BE2C (cell line): ENCODE results near the gene DCDC1.

Source experiments
- DNase-seq: peaks from one replicate; pipeline ENCODE4 v3.0.0-alpha.2; 2020
- H3K27me3 ChIP-seq: fragments of 250-450 bp; sonication (Bioruptor Pico); 2 replicates; pipeline ENCODE4 v1.5.1; 2020; ENCODE audit warnings: mild to moderate bottlenecking
- H3K36me3 ChIP-seq: fragments of 250-450 bp; sonication (Bioruptor Pico); 2 replicates; pipeline ENCODE4 v1.5.1; 2020; ENCODE audit warnings: mild to moderate bottlenecking
- H3K4me1 ChIP-seq: fragments of 250-450 bp; sonication (Bioruptor Pico); 2 replicates; pipeline ENCODE4 v1.5.1; 2020
- H3K4me3 ChIP-seq: 2 replicates; pipeline ENCODE4 v1.5.1; 2011; ENCODE audit warnings: low read depth, low read length
- H3K9me3 ChIP-seq: fragments of 250-450 bp; sonication (Bioruptor Pico); 2 replicates; pipeline ENCODE4 v1.5.1; 2020
- TF ChIP-seq, protein P1 (sequence below): IDR thresholded peaks from 2 replicates; pipeline ENCODE4 v1.5.1; 2012; ENCODE audit warnings: mild to moderate bottlenecking, low read depth, low read length

DCDC1 gene

DNA sequence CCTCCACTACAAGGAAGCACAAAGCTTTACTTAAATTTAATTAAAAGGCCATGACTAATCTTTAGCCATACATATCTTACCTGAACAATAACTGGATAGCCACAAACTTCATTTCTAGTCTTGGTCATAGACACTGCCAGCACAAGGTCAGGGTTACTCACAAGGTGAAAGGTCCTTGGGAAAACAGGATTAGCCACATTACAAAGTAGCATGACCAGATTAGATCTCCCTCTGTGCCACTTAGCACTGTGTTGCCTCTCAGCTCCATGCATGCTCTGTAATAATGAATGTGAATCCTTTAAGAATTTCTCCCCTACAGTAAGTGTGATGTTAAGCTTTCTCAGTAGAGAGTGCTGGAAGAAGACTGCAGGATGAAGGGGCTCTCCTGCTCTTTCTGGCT, 458.3 kb downstream of the DCDC1 start:
- H3K9me3 ChIP-seq = no peaks in the 10 kb centered on the region
- DNase-seq = no peak
- H3K27me3 ChIP-seq = no peaks in the 10 kb centered on the region
- H3K36me3 ChIP-seq = no peaks in the 10 kb centered on the region
- H3K4me1 ChIP-seq = no peaks in the 10 kb centered on the region
- TF ChIP-seq, protein P1, sequence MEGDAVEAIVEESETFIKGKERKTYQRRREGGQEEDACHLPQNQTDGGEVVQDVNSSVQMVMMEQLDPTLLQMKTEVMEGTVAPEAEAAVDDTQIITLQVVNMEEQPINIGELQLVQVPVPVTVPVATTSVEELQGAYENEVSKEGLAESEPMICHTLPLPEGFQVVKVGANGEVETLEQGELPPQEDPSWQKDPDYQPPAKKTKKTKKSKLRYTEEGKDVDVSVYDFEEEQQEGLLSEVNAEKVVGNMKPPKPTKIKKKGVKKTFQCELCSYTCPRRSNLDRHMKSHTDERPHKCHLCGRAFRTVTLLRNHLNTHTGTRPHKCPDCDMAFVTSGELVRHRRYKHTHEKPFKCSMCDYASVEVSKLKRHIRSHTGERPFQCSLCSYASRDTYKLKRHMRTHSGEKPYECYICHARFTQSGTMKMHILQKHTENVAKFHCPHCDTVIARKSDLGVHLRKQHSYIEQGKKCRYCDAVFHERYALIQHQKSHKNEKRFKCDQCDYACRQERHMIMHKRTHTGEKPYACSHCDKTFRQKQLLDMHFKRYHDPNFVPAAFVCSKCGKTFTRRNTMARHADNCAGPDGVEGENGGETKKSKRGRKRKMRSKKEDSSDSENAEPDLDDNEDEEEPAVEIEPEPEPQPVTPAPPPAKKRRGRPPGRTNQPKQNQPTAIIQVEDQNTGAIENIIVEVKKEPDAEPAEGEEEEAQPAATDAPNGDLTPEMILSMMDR = no peak
- no peak overlapping the region for H3K4me3 ChIP-seq

GRCh38 chr11:30908857-30909256, 460.7 kb downstream of the DCDC1 start:
- H3K27me3 ChIP-seq = no peaks in the 10 kb centered on the region
- no peaks in the 10 kb centered on the region for H3K4me1 ChIP-seq
- H3K36me3 ChIP-seq = no peaks in the 10 kb centered on the region
- TF ChIP-seq, protein P1 = no peak
- H3K9me3 ChIP-seq = no peaks in the 10 kb centered on the region
- no peak overlapping the region for H3K4me3 ChIP-seq
- DNase-seq = no peak

DNA sequence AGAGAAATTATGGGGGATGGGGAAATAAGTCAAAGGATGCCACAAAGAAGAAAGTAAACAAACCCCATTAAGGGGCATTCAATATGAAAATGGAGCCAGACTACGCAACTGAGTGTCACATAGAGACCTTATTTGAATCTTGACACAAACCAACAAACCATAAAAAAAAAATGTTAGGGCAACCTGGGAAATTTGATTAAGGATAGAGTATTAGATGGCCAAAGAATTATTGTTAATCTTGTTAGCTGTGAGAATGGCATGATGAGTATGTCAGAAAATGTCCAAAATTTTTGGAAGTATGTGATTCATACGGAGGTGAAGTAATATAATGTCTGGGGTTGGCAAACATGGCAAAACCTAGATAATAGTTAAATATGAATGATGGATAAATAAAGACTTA, 461.3 kb downstream of the DCDC1 start:
- DNase-seq = no peak
- Histone ChIP-seq H3K36me3 (no peaks in the 10 kb centered on the region), H3K27me3 (no peaks in the 10 kb centered on the region), H3K9me3 (no peaks in the 10 kb centered on the region), H3K4me3 (no peak overlapping the region), H3K4me1 (no peaks in the 10 kb centered on the region)
- TF ChIP-seq, protein P1 = no peak

DNA sequence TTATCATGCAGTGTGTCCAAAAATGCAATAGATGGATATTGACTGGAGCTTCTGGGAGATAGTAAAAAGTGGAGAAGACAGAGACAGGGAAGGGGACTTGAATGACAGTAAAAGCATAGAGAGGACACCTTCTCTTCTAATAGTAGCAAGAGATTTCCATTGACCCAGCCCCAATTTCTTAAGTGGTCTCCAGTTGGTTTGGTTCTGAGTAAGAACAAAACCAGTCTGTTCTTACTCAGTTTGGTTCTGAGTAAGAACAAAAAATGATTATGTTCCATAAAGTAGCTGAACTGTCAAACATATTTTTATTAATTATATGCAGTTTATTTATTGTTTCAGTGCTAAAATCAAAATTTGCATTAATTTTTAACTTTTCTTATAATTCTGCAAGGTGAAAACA, 466.6 kb downstream of the DCDC1 start:
- H3K27me3 ChIP-seq = no peaks in the 10 kb centered on the region
- TF ChIP-seq, protein P1 = no peak
- H3K4me1 ChIP-seq = no peaks in the 10 kb centered on the region
- DNase-seq = no peak
- no peaks in the 10 kb centered on the region for H3K36me3 ChIP-seq
- no peaks in the 10 kb centered on the region for H3K9me3 ChIP-seq
- H3K4me3 ChIP-seq = no peak overlapping the region

DNA sequence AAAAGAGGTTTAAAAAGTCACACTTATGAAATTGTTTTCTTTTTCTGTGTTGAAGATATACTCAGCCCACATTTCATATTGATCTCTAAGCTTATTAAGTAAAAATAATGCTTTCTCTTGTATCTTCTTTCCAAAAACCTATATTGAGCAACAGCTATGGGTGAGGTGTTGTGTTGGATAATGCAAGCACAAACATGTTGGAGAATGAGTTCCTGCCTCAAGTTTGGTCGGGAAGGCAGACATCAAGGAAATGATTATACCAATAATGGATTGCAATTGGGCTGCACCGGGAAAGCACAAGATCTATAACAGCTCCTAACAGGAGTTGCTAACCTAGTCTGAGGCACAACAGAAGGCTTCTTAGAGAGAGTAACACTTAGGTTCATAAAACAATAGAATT, 474.5 kb downstream of the DCDC1 start:
- Histone ChIP-seq H3K9me3 (no peaks in the 10 kb centered on the region), H3K36me3 (no peaks in the 10 kb centered on the region), H3K4me3 (no peak overlapping the region), H3K27me3 (no peaks in the 10 kb centered on the region), H3K4me1 (no peaks in the 10 kb centered on the region)
- TF ChIP-seq, protein P1 = no peak
- DNase-seq = no peak

GRCh38 chr11:30893318-30893717, 476.2 kb downstream of the DCDC1 start:
- Histone ChIP-seq H3K4me3 (no peak overlapping the region), H3K36me3 (no peaks in the 10 kb centered on the region), H3K4me1 (no peaks in the 10 kb centered on the region), H3K9me3 (no peaks in the 10 kb centered on the region), H3K27me3 (no peaks in the 10 kb centered on the region)
- TF ChIP-seq, protein P1 = no peak
- DNase-seq = no peak
